NCI-H2107 treated with DMSO at 0.1 percent for 48 hours (cell line): ENCODE measurements around the gene WDFY2.

Experiments
- DNase-seq: peaks from one replicate; lab custom pipeline; 2025; ENCODE audit not compliant: unreplicated experiment; lab: John Stamatoyannopoulos, UW

The WDFY2 gene

DNA sequence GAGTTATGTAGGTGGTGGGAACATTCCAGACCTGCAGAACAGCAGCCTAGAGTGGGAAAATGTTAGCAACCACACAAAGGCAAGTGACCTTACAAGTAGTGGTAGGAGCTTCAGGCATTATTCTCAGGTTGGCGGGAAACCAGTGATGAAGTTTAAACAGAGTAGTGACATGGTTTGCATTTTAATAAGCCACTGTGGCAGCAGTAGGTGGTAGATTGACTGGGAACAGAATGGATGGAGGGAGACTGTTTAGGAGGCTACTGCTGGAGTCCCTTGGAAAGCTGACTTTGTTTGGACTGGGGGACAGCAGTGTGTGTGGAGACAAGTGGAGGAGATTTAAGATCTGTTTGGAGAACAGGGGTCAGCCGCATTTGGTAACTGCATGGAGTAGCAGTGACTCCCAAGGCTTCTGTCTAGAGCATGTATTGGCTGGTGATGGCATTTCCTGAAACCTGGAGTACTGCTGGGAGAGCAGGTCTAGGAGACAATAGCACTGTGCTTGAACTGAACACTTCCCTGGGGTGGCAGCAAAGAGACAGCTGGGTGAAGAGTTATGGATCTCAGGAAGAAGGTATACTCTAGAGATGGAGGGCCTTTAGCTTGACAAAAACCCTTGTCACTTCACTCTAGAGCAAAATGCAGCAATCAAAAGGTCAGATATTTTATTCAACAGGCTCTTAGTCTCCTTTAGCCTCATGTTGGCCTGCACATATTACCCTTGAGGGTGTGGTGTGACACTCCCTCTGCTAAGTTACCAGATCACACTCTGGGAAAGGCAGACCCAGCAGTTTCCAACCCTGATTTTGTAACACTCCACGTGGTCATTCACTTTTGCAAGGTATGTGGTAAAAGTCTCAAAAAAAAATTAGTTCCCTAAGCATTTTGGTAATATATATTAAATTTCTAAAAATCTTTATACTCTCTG lies 149.4 kb downstream of the WDFY2 start:
- DNase-seq, result peak; percentile 61

GRCh38 chr13:51734786-51735185 lies 150.5 kb downstream of the WDFY2 start:
- DNase-seq, result no peak

GRCh38 chr13:51737609-51738008 lies 153.3 kb downstream of the WDFY2 start:
- DNase-seq, result no peak

GRCh38 chr13:51738226-51738905 lies 154.1 kb downstream of the WDFY2 start:
- DNase-seq, result no peak

DNA sequence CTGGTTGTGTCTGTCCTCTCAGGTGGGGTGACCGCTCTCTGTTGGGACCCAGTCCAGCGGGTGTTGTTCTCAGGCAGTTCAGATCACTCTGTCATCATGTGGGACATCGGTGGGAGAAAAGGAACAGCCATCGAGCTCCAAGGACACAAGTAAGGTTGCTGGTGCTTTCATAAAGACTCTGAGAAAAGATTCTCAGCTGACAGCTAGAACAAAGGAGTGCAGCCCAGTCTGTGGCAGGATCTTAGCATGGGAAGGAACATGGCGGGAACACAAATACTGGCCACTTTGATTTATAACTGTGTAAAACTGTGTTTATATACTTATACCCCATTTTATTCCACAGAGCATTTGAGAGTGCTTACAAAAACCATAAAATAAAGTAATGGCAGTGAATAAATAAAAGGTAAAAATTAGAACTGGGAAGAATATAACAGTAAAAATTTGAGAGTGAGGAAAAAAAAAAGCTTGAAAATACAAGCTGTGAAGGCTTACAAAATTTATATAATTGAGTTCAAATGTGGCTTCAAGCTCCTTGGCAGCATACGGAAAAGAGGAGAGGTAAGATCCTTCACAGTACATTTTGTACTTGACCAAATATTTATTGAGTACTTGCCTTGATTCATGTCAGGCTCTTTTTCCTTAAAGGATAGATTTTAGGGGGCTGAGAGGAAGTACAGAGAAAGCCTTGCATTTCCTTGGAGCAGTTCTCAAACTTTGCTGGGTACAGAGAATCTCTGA lies 154.9 kb downstream of the WDFY2 start:
- no peak for DNase-seq

DNA sequence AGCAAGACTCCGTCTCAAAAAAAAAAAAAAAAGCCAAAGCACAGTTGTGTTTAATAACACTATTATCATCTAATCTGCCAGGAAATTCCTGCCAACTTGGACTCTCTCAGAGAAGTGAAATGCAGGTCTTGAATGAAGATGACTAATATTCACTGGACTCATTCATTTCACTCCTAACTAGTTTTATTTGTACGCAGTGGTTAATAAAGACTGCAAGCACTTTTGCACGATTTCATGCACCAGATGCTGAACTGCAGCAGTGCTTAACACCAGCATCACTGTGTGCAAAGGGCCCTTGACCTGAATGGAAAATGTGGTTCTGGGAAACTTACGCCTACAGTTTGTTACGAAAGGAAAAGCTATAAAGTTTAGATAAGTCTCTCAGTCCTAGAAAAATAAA lies 156.4 kb downstream of the WDFY2 start:
- DNase-seq, result no peak

DNA sequence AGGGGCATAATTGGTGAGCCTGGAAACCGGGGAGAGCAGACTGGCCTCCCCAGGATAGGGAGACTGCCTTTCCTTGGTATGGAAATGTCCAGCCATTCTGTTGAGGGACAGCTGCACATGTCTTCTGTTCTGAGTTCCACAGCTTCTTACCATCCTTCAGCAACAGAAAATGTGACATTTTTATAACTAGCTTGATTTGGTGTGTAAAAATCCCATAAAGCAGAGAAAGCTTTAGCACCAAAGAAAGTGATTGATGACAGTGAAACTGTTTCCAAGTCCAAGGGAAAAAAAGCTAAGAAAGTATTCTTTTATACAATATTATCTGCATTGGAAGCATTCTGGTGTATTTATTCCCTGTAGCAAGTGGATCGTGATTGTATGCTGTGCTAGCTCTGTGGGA lies 157.8 kb downstream of the WDFY2 start:
- no peak for DNase-seq

- no peak for DNase-seq
These were observed 158.3 kb downstream of the WDFY2 start for GRCh38 chr13:51742611-51743010.

DNA sequence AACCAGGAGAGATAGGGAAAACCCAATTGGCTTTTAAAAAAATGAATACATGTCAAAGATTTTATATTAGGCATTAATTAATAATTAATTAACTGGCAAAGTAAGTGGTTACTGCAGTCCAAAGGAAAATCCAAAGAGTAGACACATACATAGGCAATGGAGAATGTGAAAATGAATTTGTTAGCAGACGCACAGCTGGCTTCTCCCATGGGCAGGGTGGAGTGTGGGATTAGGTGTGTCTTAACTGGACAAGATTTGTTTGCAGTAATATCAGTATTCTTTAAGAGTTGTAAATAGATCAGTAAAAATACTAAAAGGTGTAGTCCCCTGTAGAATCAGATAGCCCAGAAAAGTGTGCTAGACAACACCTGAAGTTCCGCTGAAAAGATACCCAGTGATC lies 161.0 kb downstream of the WDFY2 start:
- no peak for DNase-seq

- no peak for DNase-seq
These were observed 162.5 kb downstream of the WDFY2 start for GRCh38 chr13:51746802-51747201.

GRCh38 chr13:51747438-51748434 lies 163.5 kb downstream of the WDFY2 start:
- DNase-seq, result no peak

- no peak for DNase-seq
These were observed 172.4 kb downstream of the WDFY2 start for GRCh38 chr13:51756651-51757050.

GRCh38 chr13:51758691-51759090 lies 174.4 kb downstream of the WDFY2 start:
- no peak for DNase-seq

- DNase-seq, result no peak
These were observed 175.0 kb downstream of the WDFY2 start for GRCh38 chr13:51759240-51759639.

GRCh38 chr13:51760592-51760991 lies 176.3 kb downstream of the WDFY2 start:
- peak; percentile 53 for DNase-seq

- DNase-seq, result no peak
These were observed 177.5 kb downstream of the WDFY2 start for GRCh38 chr13:51761643-51762350.

- no peak for DNase-seq
These were observed 179.2 kb downstream of the WDFY2 start for GRCh38 chr13:51763486-51763885.

DNA sequence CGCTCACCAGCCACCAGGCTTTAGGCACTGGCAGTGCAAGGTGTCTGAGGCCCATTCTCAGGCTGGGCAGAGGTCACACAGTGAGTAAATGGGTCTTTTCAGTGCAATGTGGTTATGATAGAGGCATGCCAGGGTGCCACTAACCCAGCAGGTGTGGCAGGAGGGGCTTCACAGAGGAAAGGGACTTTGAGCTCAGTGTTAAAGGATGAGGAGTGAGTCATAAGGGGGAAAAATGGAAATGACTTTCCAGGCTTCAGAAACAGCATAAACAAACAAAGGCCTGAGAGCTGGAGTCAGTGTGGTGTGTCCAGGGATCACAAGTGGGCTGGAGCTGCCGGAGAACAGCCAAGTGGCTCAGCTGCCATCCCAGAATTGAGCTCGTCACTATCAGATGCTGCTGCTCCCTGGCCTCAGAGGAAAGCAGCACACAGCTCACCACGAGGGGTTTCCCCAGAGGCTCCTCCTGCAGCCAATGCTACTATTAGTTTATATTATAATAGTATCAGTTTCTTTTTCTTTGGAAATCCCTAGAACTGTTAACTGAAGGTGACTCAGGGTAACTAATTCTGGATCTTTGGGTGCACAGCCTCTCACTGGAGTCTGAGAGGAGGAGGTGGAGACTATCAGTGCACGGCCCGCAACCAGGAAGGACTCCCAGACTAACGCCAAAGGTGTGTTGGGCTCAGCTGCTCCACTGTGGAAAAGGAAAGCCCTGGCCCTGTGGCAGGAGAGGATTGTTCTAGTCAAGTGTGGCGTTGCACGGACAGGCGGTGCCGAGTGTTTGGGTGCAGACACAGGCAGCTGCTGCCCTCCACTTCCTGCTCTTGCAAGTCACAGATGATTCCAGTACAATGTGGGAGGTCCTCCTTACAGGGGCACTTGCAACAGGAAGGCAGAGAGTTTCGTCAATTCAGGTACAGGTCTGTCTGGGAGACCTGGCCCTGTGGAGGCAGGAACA lies 180.2 kb downstream of the WDFY2 start:
- DNase-seq, result peak; percentile 59

GRCh38 chr13:51765142-51765515 lies 180.9 kb downstream of the WDFY2 start:
- no peak for DNase-seq
